ENCODE data around the gene MYH9.

- no peak for TF ChIP-seq RAD21 (conservative IDR thresholded peaks at IDR 0.05)
- no peak for TF ChIP-seq CTCF (IDR thresholded peaks at IDR 0.05; ENCODE audit: poor library complexity, severe bottlenecking)
- TF ChIP-seq MXI1 (conservative IDR thresholded peaks at IDR 0.05; ENCODE audit: poor library complexity, severe bottlenecking) = no peak
- TF ChIP-seq POLR2AphosphoS5 (IDR thresholded peaks at IDR 0.05) = no peak
- TF ChIP-seq REST (IDR thresholded peaks at IDR 0.05; ENCODE audit: borderline replicate concordance) = no peak
- no peak for TF ChIP-seq TAF1 (IDR thresholded peaks at IDR 0.05; ENCODE audit: low read depth)
- TF ChIP-seq EZH2 (IDR thresholded peaks at IDR 0.05; ENCODE audit: borderline replicate concordance, insufficient read depth, low read length, poor library complexity, severe bottlenecking) = no peak
- no peak for TF ChIP-seq SMC3 (conservative IDR thresholded peaks at IDR 0.05; ENCODE audit: poor library complexity)
Observed at GRCh38 chr22:36406721-36407120, 19.0 kb upstream of the MYH9 start.
